ENCODE data around the gene CRTC1. TPM values are rescaled to one million over a fixed set of nuclear protein-coding genes. Genes with fewer than 3 reads are reported as not detected.

CRTC1 gene
- total RNA-seq, 4 donors from 2014 or later: 4.1 to 6.3 (median 4.7) TPM

DNA sequence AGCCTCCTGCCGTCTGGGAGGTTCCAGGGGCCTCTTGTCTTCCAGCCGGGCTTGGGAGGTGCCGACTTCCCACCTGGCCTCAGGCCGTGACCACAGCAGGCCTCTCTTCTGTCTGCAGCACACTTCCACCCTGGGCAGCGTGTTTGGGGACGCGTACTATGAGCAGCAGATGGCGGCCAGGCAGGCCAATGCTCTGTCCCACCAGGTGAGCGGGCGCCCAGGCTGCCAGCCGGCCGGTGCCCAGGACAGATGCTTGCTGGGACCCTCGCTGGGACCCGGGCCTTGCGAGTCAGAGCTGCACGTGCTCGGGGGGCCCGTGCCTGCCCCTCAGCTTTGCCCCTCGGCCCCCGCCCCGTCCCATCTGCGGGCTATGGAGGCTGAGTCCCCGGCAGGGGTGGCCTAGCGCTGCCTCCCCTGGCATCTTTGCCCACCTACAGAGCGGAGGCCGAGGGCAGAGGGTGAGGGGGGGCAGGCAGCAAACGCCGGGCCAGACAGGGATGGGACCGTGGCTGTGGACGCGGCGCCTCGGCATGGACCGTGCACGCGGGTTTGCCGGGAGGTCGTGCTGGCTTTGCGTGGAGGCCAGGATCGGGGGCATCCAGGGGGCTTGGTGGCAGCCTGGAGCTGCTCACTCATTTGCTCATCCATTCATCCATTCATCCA lies 91.4 kb downstream of the CRTC1 start:
- no peak overlapping the region for H3K27ac ChIP-seq
- H3K27me3 ChIP-seq: no peaks in the 10 kb centered on the region
- peaks cover 9% of the 10 kb centered on the region for H3K4me1 ChIP-seq
- 93% methylated on average over 9 of the region's 40 CpGs for WGBS
- H3K9me3 ChIP-seq: no peaks in the 10 kb centered on the region
- H3K4me3 ChIP-seq: no peak overlapping the region
- H3K36me3 ChIP-seq: peaks cover 4% of the 10 kb centered on the region
- DNase-seq (ENCODE audit: low spot score in 2 of 2): no peak
- TF ChIP-seq POLR2AphosphoS5 (IDR thresholded peaks at IDR 0.05): no peak
- no peak for TF ChIP-seq POLR2A (IDR thresholded peaks at IDR 0.05)
- TF ChIP-seq, protein P1, sequence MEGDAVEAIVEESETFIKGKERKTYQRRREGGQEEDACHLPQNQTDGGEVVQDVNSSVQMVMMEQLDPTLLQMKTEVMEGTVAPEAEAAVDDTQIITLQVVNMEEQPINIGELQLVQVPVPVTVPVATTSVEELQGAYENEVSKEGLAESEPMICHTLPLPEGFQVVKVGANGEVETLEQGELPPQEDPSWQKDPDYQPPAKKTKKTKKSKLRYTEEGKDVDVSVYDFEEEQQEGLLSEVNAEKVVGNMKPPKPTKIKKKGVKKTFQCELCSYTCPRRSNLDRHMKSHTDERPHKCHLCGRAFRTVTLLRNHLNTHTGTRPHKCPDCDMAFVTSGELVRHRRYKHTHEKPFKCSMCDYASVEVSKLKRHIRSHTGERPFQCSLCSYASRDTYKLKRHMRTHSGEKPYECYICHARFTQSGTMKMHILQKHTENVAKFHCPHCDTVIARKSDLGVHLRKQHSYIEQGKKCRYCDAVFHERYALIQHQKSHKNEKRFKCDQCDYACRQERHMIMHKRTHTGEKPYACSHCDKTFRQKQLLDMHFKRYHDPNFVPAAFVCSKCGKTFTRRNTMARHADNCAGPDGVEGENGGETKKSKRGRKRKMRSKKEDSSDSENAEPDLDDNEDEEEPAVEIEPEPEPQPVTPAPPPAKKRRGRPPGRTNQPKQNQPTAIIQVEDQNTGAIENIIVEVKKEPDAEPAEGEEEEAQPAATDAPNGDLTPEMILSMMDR (IDR thresholded peaks at IDR 0.05): no peak
- no peak for TF ChIP-seq EP300 (IDR thresholded peaks at IDR 0.05)

DNA sequence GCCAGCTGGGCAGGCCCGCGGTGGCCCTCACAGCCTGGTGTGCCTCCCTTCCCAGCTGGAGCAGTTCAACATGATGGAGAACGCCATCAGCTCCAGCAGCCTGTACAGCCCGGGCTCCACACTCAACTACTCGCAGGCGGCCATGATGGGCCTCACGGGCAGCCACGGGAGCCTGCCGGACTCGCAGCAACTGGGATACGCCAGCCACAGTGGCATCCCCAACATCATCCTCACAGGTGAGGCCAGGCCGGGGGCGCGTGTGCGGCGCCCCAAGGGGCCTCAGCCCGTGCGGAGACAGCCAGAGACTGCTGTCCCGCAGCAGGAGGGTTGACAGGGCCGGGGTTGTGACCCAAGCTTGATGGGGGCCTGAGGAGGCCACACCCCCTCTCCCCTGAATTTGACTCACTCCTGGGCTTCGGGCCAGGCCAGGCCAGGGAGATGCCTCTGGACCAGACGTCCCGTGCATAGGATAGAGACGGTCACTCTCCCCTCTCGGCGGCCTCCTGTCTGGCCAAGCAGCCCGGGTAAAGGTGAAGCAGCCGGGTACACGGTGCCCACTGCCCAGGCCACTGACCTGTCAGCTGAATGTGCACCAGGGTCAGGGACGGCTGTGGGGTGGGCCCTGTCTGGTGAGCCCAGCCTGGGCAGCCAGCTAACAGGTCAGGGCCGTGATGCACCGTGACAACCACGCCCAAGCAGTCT lies 92.3 kb downstream of the CRTC1 start:
- Histone ChIP-seq H3K27ac (no peak overlapping the region), H3K9me3 (no peaks in the 10 kb centered on the region), H3K4me3 (no peak overlapping the region), H3K4me1 (peaks cover 9% of the 10 kb centered on the region), H3K27me3 (no peaks in the 10 kb centered on the region), H3K36me3 (peaks cover 4% of the 10 kb centered on the region)
- no peak for DNase-seq (ENCODE audit: low spot score in 2 of 2)
- TF ChIP-seq, protein P1 (IDR thresholded peaks at IDR 0.05): no peak
- no peak for TF ChIP-seq EP300 (IDR thresholded peaks at IDR 0.05)
- no peak for TF ChIP-seq POLR2AphosphoS5 (IDR thresholded peaks at IDR 0.05)
- TF ChIP-seq POLR2A (IDR thresholded peaks at IDR 0.05): no peak
- 93% methylated on average over 3 of the region's 33 CpGs for WGBS

DNA sequence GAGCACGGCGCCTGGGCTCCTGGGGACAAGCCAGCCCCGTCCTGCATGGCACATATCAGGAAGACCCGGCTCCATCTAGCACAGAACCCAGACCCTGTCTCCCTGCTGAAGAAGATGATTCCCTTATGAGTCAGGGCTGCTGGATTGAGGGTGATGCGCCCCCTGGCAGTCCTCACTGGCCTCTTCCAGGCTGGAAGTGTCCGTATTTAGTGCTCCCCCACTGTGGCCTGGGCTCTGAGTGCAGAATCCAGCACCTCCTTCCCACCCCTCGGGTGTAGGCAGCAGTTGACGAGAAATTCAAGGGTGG lies 92.8 kb downstream of the CRTC1 start:
- H3K9me3 ChIP-seq: no peaks in the 10 kb centered on the region
- WGBS: 75% methylated on average over 2 of the region's 8 CpGs
- peaks cover 9% of the 10 kb centered on the region for H3K4me1 ChIP-seq
- no peak overlapping the region for H3K27ac ChIP-seq
- no peak for DNase-seq (ENCODE audit: low spot score in 2 of 2)
- H3K27me3 ChIP-seq: no peaks in the 10 kb centered on the region
- no peak overlapping the region for H3K4me3 ChIP-seq
- peaks cover 4% of the 10 kb centered on the region for H3K36me3 ChIP-seq
- no peak for TF ChIP-seq POLR2A (IDR thresholded peaks at IDR 0.05)
- no peak for TF ChIP-seq POLR2AphosphoS5 (IDR thresholded peaks at IDR 0.05)
- TF ChIP-seq EP300 (IDR thresholded peaks at IDR 0.05): no peak
- TF ChIP-seq, protein P1 (IDR thresholded peaks at IDR 0.05): no peak

DNA sequence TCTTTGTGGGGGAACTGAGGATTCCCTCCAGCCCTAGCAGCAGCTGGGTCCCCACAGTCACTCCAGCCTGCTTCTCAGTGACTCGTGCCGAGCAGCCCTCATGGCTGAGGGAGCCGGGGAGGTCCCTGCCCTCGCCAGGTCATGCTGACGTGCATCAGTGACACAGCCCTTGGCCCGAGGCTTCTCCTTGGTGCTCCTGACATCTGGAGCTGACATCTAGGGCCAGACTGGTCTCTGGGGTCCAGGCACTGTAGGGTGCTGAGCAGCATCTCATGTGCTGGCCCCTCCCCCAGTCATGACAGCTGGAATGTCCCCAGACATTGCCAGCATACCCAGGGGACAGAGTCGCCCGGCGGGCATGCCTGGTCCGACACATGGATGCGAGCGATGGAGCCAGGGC lies 93.3 kb downstream of the CRTC1 start:
- H3K27ac ChIP-seq: no peak overlapping the region
- H3K27me3 ChIP-seq: no peaks in the 10 kb centered on the region
- H3K36me3 ChIP-seq: peaks cover 4% of the 10 kb centered on the region
- 65% methylated on average over 2 of the region's 12 CpGs for WGBS
- H3K4me1 ChIP-seq: peaks cover 9% of the 10 kb centered on the region
- DNase-seq (ENCODE audit: low spot score in 2 of 2): no peak
- H3K9me3 ChIP-seq: no peaks in the 10 kb centered on the region
- H3K4me3 ChIP-seq: no peak overlapping the region
- TF ChIP-seq POLR2A (IDR thresholded peaks at IDR 0.05) (no peak), EP300 (IDR thresholded peaks at IDR 0.05) (no peak), POLR2AphosphoS5 (IDR thresholded peaks at IDR 0.05) (no peak)
- TF ChIP-seq, protein P1 (IDR thresholded peaks at IDR 0.05): no peak

DNA sequence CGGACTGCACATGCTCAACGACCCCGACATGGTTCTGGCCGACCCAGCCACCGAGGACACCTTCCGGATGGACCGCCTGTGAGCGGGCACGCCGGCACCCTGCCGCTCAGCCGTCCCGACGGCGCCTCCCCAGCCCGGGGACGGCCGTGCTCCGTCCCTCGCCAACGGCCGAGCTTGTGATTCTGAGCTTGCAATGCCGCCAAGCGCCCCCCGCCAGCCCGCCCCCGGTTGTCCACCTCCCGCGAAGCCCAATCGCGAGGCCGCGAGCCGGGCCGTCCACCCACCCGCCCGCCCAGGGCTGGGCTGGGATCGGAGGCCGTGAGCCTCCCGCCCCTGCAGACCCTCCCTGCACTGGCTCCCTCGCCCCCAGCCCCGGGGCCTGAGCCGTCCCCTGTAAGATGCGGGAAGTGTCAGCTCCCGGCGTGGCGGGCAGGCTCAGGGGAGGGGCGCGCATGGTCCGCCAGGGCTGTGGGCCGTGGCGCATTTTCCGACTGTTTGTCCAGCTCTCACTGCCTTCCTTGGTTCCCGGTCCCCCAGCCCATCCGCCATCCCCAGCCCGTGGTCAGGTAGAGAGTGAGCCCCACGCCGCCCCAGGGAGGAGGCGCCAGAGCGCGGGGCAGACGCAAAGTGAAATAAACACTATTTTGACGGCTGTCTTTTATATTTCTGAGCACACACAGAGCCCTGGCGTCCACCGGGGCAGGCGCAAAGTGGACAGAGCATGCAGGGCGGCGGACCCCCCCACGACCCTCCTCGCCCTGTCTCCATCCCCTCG lies 94.0 kb downstream of the CRTC1 start:
- TF ChIP-seq POLR2AphosphoS5 (IDR thresholded peaks at IDR 0.05): no peak
- TF ChIP-seq POLR2A (IDR thresholded peaks at IDR 0.05): no peak
- TF ChIP-seq EP300 (IDR thresholded peaks at IDR 0.05): no peak
- Histone ChIP-seq H3K27ac (no peak overlapping the region), H3K4me3 (no peak overlapping the region), H3K4me1 (peaks cover 11% of the 10 kb centered on the region), H3K27me3 (no peaks in the 10 kb centered on the region), H3K36me3 (peaks cover 4% of the 10 kb centered on the region), H3K9me3 (no peaks in the 10 kb centered on the region)
- no peak for DNase-seq (ENCODE audit: low spot score in 2 of 2)
- 66% methylated on average over 33 of the region's 71 CpGs for WGBS
